Cortex of kidney (tissue), 1 donor: Measurements from ENCODE around the gene RRAS.
"Not testable (repeated sequence)": the region's sequence is repeated elsewhere in the genome, so short reads cannot be mapped to it uniquely, and the experiment has no call there.

ENCODE experiments used
- DNase-seq: peaks from one replicate; lab custom pipeline; 2025; lab: John Stamatoyannopoulos, UW

RRAS gene

DNA sequence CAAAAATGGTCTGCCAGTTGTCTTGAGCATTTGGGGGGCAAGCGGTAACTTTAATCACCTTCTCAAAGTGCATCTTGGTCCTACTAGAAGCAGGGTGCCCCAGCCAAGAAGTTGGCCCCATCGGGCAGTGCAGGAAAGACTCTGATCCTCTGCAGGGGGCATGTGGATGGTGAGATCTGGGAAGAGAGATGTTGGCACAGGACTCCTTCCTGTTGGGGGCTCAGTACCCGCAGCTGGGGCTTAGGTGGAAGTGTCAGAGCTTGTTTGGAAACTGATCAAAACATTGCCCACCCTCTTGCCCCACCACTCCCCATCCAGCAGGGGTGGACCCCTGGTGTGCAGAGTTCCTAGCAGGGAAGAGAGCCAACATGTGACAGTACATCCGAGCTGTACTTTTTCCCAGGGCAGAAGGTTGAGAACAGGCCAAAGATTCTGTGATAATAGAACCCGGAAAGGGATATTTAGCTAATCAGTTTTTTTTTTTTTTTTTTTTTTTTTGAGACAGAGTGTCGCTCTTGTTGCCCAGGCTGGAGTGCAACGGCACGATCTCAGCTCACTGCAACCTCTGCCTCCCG, 8.8 kb downstream of the RRAS start:
- no peak for DNase-seq

DNA sequence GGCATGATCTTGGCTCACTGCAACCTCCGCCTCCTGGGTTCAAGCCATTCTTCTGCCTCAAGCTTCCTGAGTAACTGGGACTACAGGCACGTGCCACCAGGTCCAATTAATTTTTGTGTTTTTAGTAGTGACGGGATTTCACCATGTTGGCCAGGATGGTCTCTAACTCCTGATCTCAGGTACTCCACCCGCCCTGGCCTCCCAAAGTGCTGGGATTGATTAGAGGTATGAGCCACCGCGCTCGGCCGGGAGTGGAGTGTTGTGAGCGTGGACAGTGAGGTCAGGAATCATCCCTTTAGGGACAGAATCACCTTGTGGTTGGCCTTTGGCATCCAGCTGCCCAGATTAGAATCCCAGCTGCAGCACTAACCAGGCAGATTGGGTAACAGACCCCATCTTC, 10.3 kb downstream of the RRAS start:
- no peak for DNase-seq

DNA sequence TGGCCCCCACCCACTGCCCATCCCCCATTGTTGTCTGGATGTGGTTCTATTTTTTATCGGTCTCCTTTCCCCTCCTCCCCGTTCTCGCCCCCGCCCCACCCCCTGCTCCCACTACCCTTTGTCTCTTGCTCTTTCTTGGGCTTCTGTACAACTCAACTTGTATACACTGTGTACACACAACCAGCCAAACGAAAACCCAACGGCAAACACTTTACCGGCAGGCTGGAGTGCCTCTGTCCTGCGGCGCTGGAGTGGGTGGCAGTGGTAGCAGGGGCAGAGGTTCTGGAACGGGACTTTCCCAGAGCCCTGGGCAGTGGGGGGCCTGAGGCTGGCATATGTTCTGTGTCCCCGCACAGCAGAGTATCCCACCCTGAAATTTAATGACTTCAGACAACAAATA, 13.7 kb downstream of the RRAS start:
- no peak for DNase-seq

DNA sequence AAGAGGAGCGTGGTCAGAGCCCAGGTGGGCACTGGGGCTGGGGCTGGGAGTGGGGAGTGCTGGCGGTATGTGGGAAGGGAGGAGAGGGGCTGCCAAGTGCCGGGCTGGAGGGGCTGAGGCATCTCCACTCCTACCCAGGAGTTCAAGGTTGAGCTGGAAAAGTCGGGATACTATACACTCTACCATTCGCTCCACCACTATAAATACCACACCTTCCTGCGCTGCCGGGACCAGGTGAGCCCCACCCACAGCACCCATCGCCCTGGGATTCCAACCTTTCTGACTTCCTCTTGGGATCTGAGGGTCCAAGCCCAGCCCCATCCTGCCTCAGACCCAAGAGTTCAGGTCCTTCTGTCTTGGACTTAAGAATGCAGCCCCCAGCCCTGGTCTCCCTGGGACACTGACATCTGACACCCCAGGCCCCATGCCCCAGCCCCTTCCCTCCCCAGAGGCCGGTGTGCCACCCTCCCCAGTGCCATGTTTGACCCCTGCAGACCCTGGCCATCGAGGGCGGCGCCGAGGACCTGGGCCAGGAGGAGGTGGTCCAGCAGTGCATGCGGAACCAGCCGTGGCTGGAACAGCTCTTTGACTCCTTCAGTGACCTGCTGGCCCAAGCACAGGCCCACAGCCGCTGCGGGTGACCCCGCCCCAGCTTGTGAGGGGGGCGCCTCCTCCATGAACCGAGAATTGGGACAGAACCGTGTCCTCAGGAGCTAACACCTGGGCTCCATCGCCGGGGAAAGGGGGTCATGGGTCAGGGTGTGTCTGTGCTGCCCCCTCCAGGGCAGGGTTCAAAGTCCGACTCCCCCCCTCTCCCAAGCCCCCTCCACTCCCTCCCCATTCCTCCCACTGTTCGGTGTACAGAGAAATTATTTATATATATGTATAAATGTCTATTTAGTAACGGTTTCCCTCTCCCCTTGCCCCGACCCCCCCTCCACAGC, 14.7 kb downstream of the RRAS start:
- no peak for DNase-seq

DNA sequence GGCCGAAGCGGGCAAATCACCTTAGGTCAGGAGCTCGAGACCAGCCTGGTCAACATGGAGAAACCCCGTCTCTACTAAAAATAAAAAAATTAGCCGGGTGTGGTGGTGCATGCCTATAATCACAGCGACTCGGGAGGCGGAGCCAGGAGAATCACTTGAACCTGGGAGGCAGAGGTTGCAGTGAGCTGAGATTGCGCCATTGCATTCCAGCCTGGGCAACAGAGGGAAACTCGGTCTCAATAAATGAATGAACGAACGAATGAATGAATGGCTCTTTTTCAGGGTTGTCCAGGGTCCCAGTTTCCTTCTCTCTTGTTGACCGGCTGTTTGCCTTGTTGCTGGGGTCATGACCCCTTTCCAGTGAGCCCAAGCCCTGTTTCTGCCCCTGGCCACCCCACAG, 22.1 kb downstream of the RRAS start:
- not testable (repeated sequence) for DNase-seq

DNA sequence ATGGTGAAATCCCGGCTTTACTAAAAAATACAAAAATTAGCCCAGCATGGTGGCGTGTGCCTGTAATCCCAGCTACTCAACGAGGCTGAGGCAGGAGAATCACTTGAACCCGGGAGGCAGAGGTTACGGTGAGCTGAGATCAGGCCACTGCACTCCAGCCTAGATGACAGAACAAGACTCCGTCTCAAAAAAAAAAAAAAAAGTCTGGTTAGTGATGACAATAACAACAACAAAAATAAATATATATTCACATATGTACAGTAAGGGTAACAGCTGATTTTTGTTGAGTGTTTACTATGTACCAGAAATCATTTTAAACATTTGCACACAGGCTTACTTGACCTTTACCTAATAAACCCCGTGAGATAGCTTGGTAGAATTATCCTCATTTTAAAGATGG, 23.0 kb downstream of the RRAS start:
- no peak for DNase-seq

DNA sequence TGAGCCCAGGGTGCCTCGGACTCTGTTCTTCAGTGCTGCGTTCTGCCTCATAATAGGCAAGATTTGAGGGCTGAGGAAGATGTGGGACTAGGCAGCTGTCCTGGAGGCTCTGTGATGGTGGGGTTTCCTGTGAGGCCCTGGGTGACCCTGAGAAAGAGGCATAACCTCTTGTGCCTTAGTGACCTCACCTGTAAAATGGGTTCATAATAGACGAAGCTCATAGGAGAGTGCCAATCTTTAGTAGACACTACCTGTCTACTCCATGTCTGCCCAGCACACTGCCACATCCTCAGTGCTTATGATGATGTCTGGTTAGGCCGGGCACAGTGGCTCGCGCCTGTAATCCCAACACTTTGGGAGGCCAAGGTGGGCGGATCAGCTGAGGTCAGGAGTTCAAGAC, 23.4 kb downstream of the RRAS start:
- no peak for DNase-seq

DNA sequence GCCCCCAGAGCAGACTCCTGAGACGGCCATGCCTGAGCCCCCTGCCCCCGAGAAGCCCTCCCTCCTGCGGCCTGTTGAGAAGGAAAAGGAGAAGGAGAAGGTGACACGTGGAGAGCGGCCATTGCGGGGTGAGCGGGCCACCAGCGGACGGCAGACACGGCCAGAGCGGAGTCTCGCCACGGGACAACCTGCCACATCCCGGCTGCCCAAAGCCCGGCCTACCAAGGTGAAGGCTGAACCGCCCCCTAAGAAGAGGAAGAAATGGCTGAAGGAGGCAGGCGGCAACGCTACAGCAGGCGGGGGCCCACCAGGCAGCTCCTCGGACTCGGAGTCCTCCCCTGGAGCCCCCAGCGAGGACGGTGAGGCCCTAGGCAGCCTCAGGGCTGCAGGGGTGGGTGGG, 24.1 kb downstream of the RRAS start:
- no peak for DNase-seq

DNA sequence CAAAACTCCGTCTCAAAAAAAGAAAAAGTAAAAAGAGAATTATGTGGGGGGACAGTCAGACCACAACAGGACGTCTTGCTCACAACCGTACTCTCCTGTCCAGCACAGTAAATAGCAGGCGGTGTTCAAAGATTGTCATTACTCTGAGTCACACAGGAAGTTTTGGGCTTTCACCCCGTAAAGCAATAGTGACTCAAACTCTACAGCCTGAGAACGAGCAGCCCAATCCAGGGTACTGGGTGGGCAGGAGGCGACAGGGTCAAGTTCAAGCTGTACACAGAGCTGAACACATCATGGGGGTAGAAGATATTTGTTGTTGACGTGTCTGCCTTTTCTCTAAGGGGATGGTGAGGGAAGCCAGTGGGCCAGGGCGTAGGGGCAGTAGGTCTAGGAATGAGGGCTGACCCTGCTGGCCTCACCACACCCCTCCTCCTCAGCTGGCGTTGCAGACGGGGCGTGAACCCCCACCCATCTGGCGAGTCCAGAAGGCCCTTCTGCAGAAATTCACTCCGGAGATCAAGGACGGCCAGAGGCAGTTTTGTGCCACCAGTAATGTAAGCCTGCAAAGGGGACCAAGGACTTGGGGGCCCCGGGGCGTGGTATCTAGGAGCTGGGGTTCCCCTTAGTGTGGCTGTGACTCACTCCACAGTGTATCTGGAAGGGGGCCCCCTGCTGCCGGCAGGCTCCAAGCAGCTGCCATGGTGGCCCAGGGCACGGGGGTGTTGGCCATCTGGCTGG, 25.7 kb downstream of the RRAS start:
- no peak for DNase-seq

DNA sequence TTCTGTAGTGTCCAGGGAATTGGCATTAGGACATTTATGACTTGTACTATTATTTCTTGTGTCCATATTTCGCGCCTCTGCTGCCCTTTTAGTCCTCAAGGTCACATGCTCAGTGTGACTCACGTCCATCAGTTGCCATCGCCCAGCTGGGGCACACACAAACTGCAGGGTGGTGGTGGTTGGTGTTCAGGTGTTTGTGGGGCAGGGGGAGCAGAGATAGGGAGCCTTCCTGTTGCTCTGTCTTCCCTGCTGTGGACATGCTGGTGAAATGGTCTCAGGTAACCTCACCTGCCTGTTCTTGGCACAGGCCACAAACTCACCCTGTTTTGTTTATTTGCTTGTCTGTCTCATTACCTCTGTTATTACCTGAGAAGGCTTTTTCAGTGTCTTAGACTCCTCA, 26.6 kb downstream of the RRAS start:
- DNase-seq, result no peak

DNA sequence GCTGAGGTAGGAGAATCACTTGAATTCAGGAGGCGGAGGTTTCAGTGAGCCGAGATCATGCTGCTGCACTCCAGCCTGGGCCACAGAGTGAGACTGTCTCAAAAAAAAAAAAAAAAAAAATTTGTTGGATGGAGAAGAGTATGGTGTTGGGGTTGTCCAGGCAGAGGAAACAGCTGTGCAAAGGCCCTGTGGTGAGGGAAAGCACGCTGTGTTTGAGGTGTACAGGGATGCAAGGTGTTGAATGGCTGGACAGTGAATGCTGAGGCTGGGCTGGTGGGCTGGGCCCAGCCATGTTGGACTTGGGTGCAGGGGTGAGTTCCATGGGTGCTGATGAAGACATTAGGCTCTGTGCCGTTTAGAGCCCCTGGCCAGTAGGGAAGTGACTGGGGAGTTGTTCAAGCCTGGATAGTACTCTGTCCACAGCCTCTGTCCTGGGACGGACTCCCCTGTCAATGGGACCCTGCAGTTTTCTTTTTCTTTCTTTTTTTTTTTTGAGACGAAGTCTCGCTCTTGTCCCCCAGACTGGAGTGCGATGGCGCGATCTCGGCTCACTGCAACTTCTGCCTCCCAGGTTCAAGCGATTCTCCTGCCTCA, 30.3 kb downstream of the RRAS start:
- DNase-seq, result no peak

DNA sequence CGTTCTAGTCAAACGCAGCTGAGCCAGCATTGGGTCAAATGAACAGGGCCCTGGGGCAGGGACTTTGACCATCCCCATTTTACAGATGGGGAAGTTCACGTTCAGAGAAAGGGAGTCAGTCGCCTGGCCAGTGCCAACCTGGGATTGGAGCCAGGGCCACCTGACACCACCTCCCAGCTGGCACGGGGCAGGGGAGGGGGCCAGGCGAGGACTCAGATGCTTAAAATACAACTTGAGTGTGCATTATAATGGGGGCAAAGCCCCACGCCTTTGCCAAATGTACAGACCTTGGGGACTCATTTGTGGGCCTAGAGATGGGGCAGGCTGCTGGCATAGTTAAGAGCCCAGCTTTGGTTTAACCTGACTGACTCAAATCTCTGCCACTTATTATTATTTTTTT, 34.3 kb downstream of the RRAS start:
- DNase-seq, result no peak

DNA sequence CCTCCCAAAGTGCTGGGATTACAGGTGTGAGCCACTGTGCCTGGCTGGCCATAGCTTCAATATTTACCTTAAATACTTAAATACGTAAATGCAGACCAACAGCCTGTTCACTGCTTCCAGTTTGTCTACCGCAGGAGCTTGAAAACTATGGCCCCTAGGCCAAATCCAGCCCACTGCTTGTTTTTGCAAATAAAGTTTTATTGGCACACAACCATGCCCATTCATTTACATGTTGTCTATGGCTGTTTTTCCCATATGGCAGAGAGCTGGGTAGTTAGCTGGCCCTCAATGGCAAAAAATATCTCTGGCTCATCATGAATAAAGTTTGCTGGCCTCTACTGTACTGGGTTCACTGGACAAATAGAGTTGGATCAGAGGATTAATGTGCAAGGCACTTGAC, 37.1 kb downstream of the RRAS start:
- no peak for DNase-seq

DNA sequence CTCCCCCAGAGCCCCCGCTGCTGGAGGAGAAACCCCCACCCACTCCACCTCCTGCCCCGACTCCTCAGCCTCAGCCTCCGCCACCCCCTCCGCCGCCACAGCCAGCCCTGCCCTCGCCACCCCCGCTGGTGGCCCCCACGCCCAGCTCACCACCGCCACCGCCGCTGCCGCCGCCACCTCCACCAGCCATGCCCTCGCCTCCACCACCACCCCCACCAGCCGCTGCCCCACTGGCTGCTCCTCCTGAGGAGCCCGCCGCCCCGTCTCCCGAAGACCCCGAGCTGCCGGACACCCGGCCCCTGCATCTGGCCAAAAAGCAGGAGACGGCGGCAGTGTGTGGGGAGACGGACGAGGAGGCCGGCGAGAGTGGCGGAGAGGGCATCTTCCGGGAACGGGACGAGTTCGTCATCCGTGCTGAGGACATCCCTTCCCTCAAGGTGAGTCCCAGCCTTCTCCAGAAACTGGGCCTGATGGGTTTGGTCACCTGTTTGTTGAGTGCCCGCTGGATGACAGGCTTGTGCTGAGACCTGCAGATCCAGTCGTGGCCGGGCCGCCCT, 38.4 kb downstream of the RRAS start:
- no peak for DNase-seq

DNA sequence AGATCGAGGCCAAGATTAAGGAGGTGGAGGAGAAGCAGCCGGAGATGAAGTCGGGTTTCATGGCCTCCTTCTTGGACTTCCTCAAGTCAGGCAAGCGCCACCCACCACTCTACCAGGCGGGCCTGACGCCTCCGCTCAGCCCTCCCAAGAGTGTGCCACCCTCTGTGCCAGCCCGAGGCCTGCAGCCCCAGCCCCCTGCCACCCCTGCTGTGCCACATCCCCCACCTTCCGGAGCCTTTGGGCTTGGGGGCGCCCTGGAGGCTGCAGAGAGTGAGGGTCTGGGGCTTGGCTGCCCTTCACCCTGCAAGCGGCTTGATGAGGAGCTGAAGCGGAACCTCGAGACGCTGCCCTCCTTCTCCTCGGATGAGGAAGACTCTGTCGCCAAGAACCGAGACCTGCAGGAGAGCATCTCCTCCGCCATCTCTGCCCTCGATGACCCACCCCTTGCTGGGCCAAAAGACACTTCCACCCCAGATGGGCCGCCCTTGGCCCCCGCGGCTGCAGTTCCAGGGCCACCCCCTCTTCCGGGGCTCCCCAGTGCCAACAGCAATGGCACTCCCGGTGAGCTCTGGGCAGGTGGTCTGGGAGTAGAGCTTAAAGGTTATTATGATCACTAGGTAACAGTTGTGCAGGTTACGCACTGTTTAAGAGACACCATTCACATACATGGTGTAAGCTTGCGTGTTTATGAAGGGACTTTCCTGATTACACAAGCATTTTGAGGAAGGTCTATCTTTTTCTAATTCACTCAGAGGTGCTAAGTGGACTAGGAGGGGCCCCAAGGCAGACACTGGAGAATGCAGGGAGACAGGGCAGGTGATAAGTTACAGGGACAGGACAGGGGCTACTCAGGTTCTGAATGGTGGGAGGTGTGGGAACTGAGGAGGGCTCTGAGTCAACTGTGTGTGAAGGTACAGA, 40.3 kb downstream of the RRAS start:
- no peak for DNase-seq

DNA sequence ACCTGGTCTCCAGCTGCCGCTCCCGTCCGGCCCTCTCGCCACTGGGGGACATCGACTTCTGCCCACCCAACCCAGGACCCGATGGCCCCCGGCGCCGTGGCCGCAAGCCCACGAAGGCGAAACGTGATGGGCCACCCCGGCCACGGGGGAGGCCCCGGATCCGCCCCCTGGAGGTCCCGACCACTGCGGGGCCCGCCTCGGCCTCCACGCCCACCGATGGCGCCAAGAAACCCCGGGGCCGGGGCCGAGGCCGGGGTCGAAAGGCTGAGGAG, 42.3 kb downstream of the RRAS start:
- DNase-seq, result no peak

DNA sequence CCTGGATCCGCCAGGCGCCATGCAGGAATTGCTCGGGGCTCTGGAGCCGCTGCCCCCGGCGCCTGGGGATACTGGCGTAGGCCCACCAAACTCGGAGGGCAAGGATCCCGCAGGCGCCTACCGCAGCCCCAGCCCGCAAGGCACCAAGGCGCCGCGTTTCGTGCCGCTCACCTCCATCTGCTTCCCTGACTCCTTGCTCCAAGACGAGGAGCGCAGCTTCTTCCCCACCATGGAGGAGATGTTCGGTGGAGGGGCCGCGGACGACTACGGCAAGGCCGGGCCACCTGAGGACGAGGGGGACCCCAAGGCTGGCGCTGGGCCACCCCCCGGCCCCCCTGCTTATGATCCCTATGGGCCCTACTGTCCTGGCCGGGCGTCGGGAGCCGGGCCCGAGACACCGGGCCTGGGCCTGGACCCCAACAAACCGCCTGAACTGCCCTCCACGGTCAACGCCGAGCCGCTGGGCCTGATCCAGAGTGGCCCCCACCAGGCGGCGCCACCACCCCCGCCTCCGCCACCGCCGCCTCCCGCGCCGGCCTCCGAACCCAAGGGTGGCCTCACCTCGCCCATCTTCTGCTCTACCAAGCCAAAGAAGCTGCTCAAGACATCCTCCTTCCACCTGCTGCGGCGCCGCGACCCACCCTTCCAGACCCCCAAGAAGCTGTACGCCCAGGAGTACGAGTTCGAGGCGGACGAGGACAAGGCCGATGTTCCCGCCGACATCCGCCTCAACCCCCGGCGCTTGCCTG, 42.8 kb downstream of the RRAS start:
- DNase-seq, result no peak

DNA sequence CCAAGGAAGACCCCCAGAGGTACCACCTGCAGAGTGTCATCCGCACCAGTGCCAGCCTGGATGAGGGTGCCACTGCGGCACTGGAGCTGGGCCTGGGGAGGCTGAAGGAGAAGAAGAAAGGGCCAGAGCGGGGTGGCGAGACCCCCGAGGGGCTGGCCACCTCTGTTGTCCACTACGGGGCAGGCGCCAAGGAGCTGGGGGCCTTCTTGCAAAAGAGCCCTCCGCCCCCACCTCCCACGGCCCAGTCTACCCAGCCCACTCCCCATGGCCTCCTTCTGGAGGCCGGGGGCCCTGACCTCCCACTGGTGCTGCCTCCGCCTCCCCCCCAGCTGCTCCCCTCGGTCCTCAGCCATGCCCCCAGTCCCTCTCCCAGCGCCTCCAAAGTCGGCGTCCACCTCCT, 43.5 kb downstream of the RRAS start:
- no peak for DNase-seq

DNA sequence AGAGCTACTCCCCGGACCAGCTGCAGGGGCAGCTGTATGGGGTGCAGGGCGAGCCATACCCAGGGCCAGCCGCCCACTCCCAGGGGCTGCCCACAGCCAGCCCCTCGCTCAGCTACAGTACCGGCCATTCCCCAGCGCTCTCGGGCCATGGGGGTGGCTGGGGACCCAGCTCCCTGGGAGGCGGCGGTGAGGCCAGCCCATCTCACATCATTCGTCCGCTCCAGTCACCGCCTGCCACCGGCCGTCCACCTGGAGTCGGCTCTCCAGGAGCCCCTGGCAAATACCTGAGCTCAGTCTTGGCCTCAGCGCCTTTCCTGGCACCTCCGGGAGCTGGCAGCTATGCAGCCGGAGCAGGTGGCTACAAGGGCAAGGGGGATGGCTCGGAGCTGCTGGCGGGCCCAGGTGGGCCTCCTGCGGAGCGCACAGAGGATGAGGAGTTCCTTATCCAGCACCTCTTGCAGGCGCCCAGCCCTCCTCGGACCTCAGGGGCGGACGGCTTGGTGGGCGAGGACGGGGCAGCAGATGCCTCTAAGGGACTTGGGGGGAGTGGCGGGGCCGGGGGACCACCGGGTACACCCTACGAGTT, 44.0 kb downstream of the RRAS start:
- DNase-seq, result no peak
